ENCODE measurements around the gene PLD5.
"Not testable (repeated sequence)": the region's sequence is repeated elsewhere in the genome, so short reads cannot be mapped to it uniquely, and the experiment has no call there.

The PLD5 gene

DNA sequence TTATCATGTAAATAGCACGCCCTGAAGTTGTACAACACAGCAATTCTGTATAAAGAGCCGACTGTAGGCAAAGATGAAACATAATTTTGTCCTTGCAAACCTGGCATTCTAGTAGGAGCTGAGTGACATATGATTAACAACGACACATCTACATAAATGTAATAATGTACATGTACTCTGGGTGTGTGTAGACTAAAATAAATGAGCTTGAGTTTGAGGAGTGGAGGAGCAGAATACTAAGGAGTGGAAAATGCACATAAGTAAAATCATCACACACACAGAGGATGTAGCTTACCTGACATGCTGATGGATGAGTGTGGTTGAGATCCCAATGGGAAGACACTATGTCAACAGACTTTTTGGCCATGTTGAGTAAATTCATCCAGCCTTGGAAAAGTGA, 236.4 kb downstream of the PLD5 start:
- DNase-seq = not testable (repeated sequence)

DNA sequence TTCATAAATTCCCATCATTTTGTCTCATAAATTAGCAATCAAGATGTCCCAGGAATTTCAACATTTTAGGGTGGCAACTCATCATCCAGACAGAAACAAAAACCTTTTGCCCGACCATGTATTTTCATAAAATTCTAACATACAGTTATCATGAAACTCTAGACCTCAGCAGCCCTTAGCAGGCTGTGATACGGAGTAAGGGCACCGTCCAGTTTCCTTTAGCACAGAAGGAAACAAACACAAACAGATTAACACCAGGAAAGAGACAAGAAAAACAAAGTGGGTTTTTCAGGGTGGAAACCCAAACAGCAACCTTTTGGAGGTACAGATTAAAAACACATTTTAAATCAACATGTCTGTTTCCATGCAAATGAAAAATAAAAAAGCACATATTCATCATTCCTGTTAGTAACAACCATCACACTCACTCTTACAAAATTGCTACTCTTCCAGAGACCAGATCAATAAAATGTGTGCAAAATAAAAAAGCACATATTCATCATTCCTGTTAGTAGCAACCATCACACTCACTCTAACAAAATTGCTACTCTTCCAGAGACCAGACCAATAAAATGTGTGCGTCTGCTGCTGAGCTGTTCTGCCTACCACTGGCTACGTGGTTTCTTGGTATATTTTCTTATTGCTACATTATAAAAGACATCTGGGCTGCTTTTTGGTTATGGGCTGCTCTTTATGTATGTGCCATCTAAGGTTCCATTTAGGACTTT, 241.6 kb downstream of the PLD5 start:
- DNase-seq = not testable (repeated sequence)

DNA sequence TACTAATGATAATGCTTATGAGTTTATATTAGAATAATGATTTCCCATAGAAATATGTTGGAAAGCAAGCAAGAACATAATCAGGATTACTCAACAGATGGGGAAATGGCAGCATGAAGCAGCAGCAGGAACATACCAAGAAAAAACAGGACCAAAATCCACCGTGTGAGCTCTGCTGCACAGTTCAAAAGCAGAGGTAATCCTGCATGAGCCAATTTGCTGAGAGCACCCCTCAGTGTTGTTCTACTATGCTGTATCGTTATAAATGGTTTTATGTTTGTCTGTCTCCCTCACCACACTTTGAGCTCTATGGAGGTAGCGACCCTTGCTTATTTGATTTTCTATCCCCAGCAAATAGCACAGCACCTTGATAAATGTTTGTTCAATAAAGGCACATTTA, 246.1 kb downstream of the PLD5 start:
- not testable (repeated sequence) for DNase-seq

DNA sequence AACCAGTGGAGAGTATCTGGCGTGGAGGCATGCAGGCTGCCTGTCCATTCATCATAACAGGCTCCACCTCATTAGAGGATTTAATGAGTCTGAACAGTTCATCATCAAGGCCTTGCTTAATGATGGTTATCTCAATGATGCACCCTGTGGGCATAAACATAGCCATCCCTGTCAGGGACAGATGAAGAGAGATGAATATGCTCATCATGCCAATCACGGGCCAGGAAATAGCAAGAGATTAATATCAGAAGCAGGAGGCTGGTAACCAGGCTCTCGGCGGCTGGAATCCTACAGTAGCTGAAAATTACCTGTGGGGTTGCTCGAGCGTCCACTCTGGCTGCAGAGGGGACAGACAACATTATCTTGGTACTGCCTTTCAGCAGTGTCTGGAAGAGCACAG, 247.7 kb downstream of the PLD5 start:
- DNase-seq = not testable (repeated sequence)

DNA sequence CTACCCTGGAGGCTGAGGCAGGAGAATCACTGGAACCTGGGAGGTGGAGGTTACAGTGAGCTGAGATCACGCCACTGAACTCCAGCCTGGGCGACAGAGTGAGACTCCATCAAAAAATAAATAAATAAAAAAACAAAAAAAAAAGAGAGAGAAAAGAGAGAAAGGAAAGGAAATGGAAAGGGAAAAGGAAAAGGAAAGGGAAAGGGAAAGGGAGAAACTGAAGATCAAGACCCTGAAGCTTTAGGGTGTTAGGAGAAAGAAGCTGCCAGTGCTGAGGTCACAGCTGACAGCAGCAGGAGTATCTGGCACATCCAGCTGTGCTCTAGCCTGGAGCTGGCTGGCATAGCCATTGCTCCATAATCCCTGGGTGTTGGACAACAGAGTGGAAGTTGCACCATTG, 257.5 kb downstream of the PLD5 start:
- not testable (repeated sequence) for DNase-seq

DNA sequence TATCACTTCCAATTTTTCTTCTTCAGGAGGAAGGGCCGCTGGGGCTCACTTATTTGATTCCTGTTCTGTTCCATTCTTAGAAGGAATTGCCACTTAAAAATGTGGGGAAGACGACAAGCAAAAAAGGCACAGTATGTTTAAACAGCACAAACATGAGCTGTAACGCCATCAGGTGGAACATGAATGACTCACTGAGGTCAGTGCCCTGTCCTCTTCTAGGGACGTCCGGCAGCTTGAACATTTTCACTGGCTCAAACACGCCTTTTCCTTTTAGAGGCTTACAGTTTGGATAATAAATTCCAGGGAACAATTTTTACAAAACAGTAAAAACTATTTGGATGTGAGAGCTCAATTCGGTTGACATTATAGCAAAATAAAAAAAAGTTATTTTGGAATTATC, 260.1 kb downstream of the PLD5 start:
- DNase-seq = not testable (repeated sequence)

DNA sequence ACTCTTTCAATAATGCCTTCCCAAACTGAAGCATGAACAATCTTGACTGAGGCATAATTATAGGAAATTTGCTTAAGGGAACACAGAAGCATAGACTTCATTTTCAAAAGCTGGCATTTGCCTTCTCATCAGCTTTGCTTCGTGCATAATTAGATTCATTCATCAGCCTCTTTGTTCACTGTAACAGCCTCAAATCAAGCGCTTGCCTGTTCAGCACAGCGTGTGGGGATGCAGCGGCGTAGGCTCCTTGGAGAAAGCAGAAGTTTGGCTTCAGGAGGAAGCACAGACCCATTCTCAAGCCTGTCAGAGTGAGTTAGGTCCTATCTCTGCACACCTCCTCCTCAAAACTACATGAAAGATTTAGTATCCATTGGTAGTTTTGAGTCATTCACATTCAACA, 279.2 kb downstream of the PLD5 start:
- peak in 46 of 58 donors; percentile 3 to 68 (median 28) for DNase-seq

DNA sequence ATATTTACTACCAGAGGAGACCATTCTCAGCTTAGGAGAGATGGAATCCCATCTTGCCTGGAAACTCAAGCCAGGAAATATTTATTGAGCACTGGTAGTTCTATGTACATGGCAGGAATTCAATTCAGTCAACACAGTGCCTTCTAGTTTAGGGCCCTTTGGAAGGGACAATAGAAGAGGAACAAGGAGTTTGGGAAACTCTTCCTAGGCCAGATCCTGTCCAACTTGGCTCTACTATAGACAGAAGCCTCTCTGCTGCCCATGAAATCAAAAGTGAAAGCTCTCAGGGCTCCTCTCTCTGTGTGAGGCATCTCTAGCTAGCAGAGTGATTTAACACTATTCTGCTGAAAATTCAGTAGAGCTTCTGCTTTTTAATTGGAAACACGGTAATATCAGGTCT, 281.0 kb downstream of the PLD5 start:
- peak in 5 of 58 donors; percentile 2 to 45 (median 7) for DNase-seq

DNA sequence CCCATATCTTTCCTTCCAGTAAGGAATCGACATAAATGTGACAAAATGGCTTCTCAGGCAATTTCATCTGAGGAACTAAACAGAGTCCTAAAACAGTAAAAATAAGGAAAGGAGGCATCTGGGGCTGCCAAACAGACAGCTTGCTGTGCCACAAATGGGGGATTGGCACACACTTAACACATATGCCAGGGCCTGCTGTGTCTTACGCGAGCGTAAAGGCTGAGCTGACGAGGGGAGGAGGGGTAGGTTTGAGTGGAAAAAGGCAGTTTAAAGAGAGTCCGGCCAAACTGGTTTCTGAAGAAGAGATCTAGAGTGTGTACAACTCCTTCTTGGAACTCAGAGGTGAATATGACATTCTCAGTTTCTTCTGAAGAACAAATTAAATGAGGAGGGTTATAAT, 281.5 kb downstream of the PLD5 start:
- peak in 24 of 58 donors; percentile 2 to 39 (median 14) for DNase-seq

DNA sequence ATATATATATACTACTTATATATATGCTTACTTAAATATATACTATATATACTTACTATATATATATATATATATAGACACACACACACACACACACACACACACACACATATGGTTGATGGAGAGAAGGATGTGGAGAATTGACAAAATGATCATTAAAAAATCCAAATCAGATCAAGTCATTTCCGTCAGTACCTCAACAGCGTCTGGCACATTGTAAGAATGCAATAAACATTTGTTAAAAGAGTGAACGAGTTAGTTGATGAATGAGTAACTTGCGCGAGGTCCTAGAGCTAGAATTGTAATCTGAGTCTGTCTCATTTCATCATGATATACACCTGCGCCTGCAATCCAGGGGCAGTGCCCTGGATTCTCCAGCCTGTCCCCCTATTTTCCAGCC, 282.6 kb downstream of the PLD5 start:
- DNase-seq = no peak

DNA sequence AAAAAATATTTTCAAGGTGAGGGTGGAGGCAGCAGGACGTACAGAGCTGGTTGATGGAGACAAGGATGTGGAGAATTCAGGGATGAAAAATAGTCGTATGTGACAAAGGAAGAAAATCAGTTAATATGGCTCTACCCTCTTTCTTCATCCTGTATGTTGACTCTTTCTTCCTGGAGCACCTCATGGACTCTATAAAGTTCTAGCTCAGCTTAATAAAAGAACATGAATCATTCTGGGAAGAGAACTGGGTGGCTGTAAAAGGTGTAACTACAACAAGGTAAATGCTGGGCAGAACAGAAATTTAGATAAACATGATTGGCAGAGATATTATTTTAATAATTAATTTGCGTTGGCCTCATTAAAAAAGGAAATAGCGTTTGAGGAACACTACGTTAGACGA, 283.8 kb downstream of the PLD5 start:
- DNase-seq = no peak

DNA sequence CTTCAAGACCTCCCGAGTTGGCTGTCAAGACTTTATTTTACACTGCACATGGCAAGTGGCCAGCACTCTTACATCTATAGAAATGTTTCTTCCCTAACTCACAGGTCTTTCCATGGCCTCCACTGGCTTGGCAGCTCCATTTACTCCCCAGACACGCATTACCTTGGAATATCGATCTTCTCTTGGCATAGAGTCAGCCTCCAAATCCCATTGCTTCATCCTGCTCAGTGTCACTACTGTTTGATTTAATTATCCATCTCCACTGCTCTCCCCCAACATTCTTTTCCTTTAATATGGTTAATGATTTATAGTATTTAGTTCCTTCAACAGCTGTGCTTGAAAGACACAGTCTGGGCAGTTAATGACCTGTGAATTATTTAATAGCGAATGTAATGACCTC, 284.4 kb downstream of the PLD5 start:
- no peak for DNase-seq

DNA sequence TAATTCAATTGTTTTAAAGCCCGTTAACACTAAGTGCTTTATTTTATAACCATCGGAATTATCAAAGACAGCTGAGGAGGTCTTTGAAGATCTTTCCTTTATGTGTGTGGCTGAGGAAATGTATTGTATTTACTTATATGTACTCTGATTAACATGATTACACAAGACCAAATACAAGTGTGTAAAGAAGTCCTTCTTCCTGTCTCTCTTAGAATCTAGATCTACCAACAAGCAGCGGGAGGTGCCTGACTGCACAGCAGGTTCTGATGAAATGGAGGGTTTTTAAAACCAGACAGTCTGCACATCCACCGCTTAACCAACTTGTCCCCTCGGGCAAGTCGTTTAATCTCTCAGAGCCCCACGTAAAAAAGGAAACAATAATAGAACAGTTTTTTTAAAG, 285.1 kb downstream of the PLD5 start:
- DNase-seq = no peak

DNA sequence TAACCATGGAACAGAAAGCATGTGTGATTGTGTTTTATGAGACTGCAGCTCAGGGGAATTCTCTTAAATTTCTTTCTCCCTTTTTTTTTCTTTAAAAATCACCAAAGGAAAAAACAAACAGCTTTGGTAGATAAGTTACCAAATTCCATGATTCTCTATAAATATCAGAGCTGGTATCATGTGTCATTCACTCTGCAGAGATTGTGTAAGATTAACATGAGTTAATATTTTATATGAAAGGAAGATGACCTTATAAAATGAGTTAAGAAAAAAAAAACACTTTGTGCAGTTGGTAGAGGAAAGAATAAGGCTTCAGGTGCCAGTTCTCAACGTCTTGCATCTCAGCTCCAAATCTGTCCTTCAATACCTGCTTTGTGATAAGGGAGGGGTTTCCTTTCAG, 287.4 kb downstream of the PLD5 start:
- no peak for DNase-seq

DNA sequence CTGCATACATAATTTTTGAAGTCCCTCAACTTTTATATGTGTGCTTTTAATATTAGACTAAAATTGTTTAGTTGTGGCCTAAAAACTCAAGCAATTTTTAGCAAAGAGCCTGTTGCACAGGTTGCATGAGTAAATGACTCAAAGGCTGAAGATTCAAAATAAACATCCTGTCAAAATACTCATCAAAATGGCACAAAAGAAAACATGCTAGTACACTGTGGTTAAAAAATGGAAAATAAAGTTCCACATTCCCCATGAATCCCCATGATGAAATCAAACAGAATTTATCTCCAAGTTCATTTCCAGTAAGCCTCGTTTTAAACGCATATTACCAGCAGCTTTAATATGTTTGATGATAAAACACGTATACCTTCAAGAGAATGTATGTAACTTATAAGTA, 295.5 kb downstream of the PLD5 start:
- DNase-seq = no peak

DNA sequence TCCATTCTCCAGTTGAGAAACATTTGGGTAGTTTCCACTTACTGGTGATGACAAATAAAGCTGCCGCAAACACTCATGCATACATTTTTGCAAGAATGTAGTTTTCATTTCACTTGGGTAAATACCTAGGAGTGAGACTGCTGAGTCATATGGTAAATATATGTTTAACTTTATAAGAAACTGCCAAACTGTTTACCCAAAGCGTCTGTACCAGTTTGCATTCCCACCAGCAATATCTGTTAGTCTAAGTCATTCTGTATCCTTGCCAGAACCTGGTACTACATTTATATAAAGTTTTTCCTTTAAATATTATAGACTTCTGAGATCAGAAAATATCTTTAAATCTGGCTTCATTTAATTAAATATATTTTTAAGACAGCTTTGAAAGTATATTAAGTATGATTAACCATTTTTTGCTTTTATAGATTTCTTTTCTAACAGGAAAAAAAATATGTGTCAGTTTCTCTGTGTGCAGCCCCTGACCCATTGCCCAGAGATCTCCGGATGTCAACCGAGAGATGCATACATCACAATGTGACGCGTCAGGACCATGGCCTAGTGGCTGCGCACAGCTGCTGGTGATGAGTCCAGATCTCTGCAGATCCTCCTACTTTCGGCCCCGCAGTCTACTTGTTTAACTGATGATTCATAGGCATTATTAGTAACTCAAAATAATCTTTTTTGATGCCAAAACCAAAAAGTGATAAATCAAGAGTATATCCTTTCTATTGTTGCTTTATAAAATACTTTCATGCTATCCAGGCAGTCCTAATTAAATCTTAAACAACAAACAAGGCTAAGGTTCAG, 298.5 kb downstream of the PLD5 start:
- no peak for DNase-seq

DNA sequence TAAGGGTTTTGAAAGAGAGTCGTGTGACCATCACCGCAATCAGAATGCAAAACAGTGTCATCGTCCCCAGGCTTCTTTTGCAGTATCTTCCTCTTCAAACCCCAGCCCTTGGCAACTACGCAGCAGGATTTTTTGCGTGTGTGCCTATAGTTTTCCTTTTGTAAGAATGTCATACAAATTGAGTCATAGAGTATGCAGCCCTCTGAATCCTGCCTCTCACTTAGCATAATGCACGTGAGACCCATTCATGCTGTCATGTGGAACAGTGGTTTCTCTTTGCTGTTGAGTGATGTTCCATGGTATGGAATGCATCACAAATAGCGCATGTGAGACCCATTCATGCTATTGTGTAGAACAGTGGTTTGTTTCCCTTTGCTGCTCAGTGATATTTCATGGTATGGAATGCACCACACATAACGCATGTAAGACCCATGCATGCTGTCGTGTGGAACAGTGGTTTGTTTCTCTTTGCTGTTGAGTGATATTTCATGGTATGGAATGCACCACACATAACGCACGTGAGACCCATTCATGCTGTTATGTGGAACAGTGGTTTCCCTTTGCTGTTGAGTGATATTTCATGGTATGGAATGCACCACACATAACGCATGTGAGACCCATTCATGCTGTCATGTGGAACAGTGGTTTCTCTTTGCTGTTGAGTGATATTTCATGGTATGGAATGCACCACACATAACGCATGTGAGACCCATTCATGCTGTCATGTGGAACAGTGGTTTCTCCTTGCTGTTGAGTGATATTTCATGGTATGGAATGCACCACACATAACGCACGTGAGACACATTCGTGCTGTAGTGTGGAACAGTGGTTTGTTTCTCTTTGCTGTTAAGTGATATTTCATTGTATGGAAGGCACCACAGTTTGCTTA, 299.4 kb downstream of the PLD5 start:
- not testable (repeated sequence) for DNase-seq

DNA sequence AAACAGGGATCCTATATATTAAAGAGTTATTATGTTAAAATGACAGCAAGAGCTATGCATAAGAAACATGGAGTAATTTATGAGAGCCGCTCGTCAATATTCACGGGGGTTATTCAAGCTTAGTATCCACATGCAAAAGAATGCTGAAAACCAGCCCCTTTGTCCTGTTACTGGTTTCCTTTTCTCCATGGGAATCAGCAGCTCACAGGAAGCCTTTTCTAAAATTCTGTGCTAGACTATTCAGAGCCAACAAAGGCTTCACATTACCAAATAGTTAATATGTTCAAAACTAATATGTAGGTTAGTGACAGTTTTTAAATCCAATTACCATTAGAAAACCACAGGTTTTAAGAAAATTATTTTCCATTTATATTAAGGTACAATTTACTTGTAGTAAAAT, 300.0 kb downstream of the PLD5 start:
- no peak for DNase-seq

DNA sequence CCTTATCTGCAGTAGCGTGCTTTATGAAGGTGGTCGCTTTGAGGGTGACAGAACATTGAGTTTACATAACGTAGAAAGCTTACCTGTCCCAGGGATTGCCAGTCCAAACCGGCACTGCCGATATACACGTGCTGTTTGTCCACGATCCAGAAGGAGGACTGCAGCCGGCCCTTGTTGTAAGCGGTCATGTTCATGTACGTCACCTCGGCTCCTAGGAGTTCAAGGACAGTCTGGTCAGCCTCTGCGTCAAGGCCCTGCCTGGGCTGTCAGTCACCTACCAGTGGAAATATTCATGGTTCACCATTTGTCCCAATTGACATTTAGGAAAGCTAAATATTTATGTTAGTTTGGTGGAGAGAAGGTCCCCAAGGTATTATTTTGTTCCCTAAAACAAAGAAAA, 304.6 kb downstream of the PLD5 start:
- DNase-seq = no peak

DNA sequence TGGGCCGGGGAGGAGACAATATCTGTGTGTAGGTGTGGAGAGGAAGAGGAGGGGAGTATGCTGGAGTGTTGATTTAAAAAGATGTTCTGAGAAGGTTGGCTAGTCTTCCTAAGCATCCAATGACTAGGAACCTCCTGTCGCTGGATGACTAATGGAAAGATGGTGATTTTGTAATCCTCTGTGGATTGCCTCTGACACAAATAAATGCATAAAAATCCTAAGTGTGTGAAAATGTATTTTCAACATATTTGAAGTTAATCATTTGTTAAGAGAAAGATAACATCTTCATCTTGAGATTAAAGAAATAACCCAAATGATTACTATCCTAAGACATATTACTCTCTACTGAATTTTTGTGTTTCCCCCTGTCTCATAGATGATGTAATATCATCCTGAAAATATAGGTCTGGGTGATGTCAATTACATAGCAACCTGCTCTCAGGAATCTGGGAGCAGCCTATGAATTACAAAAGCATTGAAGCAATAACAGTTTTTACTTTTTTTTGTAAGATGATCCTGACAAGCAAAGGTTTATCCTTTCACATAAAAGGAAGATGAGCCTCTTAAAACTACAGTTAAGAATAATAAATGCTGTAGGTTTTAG, 305.1 kb downstream of the PLD5 start:
- DNase-seq = no peak

DNA sequence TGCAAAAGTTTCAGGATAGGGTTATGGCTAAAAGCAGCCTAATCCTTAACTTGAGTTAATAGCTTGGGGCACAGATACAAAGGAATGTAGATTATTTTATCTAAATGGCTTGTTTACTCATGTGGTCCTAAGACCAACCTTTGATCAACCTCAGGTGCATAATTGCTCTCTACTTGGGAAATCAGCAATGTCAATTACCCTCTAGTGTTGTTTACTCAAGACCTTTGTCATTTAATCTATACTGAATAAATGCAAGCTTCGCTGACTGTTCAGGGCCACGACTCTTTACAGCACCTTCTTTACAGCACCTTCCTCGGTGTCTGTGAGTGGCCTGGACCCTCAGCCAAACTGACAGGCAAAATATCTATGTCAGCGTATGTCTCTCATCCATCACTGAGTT, 308.1 kb downstream of the PLD5 start:
- DNase-seq = no peak

Data from anterior cingulate cortex (tissue), 58 donors.